ENCODE measurements around the gene PLPP2.

The PLPP2 gene

DNA sequence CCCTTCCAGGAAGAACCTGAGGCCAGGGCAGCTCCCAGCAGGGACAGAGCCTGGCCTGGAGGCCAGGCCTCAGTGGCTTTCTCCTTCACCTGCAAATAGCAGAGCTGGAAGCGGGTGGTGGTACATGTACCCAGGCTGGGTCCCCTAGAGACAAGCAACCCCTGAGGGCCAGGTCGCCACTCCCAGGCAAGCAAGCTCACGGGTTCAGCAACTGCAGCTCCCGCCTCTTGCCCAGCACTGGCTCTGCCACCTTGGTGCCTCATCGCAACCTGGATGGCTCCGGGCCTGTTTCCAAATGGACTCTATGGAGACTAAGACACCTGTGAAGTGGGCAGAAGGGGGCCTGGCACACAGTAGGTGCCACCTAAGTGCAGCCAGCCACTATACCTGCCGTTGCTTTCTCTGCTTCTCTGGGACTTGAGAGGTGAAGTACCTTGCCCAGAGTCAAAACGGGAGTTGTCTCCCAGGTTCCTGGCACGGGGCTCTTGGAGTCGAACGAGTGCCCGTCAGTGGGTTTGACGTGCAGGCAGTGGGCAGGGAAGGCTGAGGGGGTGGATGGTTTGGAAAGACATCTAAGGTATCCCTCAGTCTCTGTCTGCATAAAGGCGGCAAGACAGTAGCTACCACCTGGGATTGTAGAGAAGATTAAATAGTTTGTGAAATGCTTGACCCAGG is 2.4 kb upstream of the PLPP2 start:
- no peak for DNase-seq

DNA sequence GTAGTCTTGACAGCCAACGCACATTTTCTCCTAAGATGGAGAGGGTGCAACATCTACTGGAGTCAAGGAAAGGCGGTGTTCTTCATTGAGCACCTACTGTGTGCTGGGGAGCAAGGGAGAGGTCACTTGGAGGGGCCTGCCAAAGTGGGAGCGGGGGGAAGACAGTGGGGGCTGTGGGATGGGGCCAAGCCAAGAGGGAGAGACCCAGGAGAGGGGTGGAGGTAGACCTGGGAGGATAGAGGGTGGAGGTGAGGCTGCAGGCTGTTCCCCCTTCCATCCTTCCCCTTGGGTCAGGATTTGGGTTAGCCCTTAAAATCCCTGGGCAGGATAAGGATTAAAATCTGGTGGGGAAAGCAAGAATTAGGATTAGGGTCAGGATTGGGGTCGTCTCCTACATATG is 1.7 kb upstream of the PLPP2 start:
- no peak for DNase-seq

- no peak for DNase-seq
These were observed 1.2 kb upstream of the PLPP2 start for GRCh38 chr19:292281-292884.

DNA sequence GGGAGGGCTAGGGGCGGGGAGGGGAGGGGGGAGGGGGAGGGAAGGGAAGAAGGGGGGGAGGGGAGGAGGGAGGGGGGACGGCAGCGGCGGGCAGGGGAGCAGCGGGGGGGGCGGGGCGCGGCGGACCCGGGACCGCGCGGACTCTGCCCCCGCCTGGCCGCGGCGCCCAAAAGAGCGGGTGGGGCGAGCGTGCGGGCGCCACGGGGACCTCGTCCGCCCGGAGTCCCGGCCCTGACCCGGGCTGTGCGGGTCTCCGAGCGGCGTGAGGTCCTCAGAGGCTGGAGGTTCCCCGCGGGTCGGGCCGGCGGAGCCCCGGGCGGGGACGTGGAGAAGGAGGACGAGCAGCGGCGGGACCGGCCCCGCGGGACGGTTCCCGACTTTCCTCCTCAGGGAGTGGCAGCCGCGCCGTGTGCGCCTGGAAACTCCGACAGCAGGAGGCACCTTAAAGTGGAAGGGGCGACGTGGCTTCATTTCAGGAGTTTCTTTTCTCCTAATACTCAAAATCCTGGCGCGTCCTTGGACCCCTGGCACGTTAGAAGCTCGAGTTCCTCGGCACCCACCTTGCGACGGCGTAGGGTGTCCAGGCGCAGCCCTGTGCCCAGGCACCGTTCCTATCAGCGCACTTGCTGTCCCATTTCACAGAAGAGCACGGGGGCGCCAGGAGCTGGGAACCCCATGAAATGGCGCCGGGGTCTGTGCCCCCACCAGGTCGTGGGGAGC is 518 bp upstream of the PLPP2 start:
- DNase-seq, result peak in 5 of 51 donors; percentile 24 to 70 (median 44)

DNA sequence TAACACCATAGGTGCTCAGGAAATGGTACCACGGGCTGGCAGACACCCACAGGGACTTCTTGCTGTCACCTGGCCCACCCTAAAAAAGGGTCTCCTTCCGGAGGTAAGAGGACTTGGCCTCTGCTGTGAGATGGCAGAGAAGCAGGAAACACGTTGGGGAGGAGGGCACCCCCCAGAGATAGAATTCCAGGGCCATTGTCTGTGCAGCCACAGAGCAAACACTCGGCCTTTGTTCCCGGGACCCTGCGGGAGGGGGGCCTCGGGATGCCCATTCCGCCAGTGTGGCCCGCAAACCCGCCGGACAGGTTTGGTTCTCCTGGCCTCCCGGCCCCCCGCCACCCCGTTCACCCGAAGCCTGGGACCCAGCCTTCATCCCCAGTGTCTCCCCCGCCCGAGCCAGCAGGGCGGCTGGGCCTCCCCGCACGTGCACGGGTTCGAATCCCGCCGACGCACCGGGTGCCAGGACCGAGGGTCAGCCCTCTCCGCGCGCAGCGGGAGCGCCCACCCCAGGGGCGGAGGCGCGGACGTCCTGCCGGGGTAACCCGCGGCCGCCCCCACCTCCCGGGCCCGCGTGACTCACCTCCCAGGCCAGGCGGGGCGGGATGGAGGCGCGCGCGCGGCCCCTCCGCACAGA is 714 bp downstream of the PLPP2 start:
- peak in 45 of 51 donors; percentile 5 to 87 (median 60) for DNase-seq

GRCh38 chr19:289651-290371 is 1.4 kb downstream of the PLPP2 start:
- DNase-seq, result no peak

DNA sequence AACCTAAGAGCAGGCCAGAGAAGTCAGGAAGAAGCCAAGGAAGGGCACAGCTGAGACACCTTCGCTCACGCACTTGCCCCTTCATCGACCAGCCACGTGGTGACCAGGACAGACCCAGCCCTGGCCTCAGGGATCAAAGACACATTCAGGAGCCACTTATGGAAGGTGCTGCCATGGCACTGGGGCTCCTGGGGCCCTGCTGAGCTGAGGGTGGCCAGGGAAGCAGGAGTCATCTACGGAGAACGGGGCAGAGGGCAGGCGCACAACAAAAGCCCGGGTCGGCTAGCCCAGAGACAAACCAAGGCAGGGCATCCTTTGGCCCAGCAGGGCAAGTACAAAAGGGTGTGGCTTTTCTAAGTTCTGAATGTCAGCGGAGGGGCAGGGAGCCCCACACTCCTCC is 2.3 kb downstream of the PLPP2 start:
- DNase-seq, result no peak

GRCh38 chr19:287381-287871 is 3.8 kb downstream of the PLPP2 start:
- DNase-seq, result no peak

DNA sequence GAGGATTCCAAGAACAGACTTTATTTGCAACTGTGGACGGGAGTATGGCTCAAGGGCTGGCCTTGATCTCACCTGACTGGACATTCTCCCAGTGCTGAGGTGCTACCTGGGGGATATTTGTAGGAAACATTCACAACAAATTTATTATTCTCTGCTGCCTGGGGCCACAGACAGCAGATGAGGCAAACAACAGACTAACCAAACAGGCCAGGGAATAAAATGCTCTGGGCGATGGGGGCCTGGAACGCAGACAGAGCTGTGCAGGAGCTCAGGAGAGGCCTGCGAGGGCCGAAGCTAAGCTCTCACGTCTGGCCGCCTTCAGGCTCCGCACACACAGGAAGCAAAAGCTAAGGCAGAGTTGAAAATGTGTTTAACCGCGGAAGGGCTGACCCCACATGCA is 7.8 kb downstream of the PLPP2 start:
- DNase-seq, result no peak

DNA sequence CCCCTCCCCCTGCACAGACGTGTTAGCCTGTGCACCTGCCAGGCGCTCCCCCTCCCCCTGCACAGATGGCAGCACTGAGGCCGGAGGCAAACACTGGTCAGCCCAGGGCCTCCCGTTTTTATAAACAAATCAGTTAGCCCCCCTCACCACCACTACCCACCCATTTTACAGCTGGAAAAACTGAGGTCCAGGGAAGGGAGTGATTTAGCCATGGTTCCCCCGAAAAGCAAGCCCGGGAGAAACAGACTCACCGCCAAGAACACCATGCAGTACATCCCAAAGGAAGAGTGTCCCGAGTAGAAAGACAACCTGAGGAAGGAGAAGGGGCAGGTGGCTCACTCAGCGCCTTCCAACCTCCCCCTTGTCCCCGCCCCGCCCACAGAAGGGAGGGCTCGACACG is 8.7 kb downstream of the PLPP2 start:
- DNase-seq, result no peak

- DNase-seq, result no peak
These were observed 9.2 kb downstream of the PLPP2 start for GRCh38 chr19:281992-282391.

- DNase-seq, result no peak
These were observed 9.9 kb downstream of the PLPP2 start for GRCh38 chr19:281156-281853.

- no peak for DNase-seq
These were observed 10.6 kb downstream of the PLPP2 start for GRCh38 chr19:280541-281009.

GRCh38 chr19:279656-280055 is 11.5 kb downstream of the PLPP2 start:
- DNase-seq, result no peak

GRCh38 chr19:279231-279630 is 12.0 kb downstream of the PLPP2 start:
- DNase-seq, result no peak

GRCh38 chr19:277581-278165 is 13.5 kb downstream of the PLPP2 start:
- no peak for DNase-seq

DNA sequence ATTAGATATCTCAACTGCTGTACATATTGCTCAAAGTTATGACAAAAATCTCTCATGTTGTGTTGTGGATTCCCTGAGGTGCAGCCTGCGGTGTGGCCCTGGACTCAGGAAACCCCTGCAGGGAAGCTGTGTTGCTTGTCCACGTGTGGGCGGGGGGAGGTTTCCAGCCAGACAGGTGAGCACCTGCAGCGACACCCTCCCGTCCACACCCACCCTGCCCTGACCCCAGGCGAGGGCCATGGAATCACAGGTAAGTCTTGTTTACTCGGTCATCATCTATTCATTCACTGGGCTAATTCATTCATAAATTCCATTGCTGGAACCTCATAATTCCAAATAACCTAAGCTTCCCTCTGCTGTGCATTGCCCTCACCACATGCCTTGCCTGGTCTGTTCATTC is 14.1 kb downstream of the PLPP2 start:
- DNase-seq, result no peak

- DNase-seq, result no peak
These were observed 15.1 kb downstream of the PLPP2 start for GRCh38 chr19:275958-276646.

DNA sequence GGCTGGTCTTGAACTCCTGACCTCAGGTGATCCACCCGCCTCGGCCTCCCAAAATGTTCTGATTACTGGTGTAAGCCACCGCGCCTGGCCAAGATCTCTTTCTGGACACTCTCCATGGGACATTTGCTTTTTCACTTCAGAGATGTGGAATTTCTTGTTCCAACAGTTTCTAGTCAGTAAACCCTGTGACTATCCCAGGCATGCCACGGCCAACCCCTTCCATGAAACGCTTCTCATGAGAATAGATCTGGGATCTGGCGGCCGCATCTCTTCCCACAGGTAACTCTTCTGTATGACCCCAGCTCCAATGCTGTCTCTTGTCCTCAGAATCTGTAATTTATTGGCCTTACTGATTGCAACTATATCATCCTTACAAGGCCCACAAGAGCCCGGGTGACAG is 16.2 kb downstream of the PLPP2 start:
- no peak for DNase-seq

DNA sequence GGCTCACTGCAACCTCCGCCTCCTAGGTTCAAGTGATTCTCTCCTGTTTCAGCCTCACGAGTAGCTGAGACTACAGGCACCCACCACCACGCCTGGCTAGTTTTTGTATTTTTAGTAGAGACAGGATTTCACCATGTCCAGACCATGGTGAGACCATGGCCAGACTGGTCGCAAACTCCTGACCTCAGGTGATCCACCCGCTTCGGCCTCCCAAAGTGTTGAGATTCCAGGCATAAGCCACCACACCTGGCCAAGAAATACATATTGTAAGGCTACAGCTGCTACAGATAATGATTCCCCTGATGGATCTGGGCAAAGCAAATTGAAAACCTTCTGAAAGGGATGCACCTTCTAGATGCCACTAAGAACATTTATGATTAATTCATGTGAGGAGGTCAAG is 17.8 kb downstream of the PLPP2 start:
- no peak for DNase-seq

All from hypothalamus (tissue), 51 donors.